HEK293T (cell line): ENCODE measurements around the gene TNRC18.

Source experiments
- BHLHE40 ChIP-seq: fragments of 450-650 bp; IDR thresholded peaks from 2 replicates; pipeline ENCODE4 v1.6.1; 2016; ENCODE audit warnings: mild to moderate bottlenecking, moderate library complexity, borderline replicate concordance
- ELF4 ChIP-seq: fragments of 450-650 bp; IDR thresholded peaks from 2 replicates; pipeline ENCODE4 v1.6.1; 2017; ENCODE audit warnings: antibody characterized with exemption
- FOXA1 ChIP-seq: fragments of 450-650 bp; IDR thresholded peaks from 2 replicates; pipeline ENCODE4 v1.6.1; 2016; ENCODE audit warnings: mild to moderate bottlenecking
- HDGF ChIP-seq: fragments of 450-650 bp; IDR thresholded peaks from 2 replicates; pipeline ENCODE4 v1.6.1; 2017; ENCODE audit warnings: antibody characterized with exemption, borderline replicate concordance
- NFRKB ChIP-seq: fragments of 450-650 bp; IDR thresholded peaks from 2 replicates; pipeline ENCODE4 v1.6.1; 2016; ENCODE audit warnings: mild to moderate bottlenecking, moderate library complexity
- SUZ12 ChIP-seq: fragments of 450-650 bp; IDR thresholded peaks from 2 replicates; pipeline ENCODE4 v1.6.1; 2016; ENCODE audit warnings: mild to moderate bottlenecking

GRCh38 chr7:5344342-5344741 is 79.3 kb downstream of the TNRC18 start:
- TF ChIP-seq FOXA1, result no peak
- TF ChIP-seq BHLHE40, result no peak
- TF ChIP-seq SUZ12, result no peak
- no peak for TF ChIP-seq ELF4
- no peak for TF ChIP-seq NFRKB
- no peak for TF ChIP-seq HDGF
